Fibroblast of lung (primary cell): ENCODE data around the gene PTBP2.

Source experiments
- CTCF ChIP-seq, 2 donors: IDR thresholded peaks in 1 of 2; conservative IDR thresholded peaks in 1 of 2; 1 replicate in 1 of 2; 2 replicates in 1 of 2; pipeline ENCODE4 v1.5.1; 2011 to 2012; ENCODE audit warnings: low read length in 2 of 2, control low read depth in 1 of 2, inconsistent platforms in 1 of 2, low read depth in 1 of 2, mild to moderate bottlenecking in 1 of 2
- EZH2 ChIP-seq: IDR thresholded peaks from 2 replicates; pipeline ENCODE4 v1.5.1; 2012; ENCODE audit warnings: low read length, control low read depth, mild to moderate bottlenecking; ENCODE audit errors: missing control alignments

- TF ChIP-seq CTCF (conservative IDR thresholded peaks at IDR 0.05 in 1 of 2, IDR thresholded peaks at IDR 0.05 in 1 of 2; ENCODE audit: low read depth in 1 of 2, low read length in 2 of 2) (no peak), EZH2 (no peak)
These were observed 758 bp downstream of the PTBP2 start for GRCh38 chr1:96722161-96722922.
